ENCODE measurements around the gene EFNA4. TPM values are rescaled to one million over a fixed set of nuclear protein-coding genes. Genes with fewer than 3 reads are reported as not detected.

The EFNA4 gene
- total RNA-seq, 1 donor from 2014 or later = 10.7 TPM

DNA sequence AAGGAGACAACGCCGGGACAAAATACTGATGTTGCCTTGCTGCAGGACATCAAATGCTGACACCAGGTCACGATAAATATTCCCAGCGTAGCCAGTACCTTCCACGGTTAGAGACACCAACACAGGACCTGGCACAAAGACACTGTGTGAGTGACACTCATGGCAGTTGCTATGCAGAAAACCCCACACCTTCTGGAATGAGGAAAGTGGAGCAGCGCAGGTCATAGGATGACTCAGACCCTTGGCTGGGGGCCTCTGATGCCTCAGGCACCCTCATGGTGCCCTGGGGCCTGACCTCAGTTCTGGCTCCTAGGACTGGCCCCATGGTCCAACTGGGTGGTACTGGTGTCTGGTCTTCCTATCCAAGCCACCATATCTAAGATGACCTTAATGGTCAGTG, 37.0 kb upstream of the EFNA4 start:
- no peaks in the 10 kb centered on the region for H3K9me3 Mint-ChIP-seq
- H3K27ac Mint-ChIP-seq = no peak overlapping the region
- no peaks in the 10 kb centered on the region for H3K27me3 ChIP-seq
- peaks cover 14% of the 10 kb centered on the region for H3K27me3 Mint-ChIP-seq (ENCODE audit: insufficient read depth, low read depth)
- peaks cover 5% of the 10 kb centered on the region for H3K4me1 Mint-ChIP-seq
- H3K27ac ChIP-seq = no peak overlapping the region
- no peak overlapping the region for H3K4me3 ChIP-seq
- H2AFZ ChIP-seq (replicated peaks) = no peak overlapping the region
- H3K4me1 ChIP-seq = no peaks in the 10 kb centered on the region
- no peak overlapping the region for H3K4me3 Mint-ChIP-seq
- H3K79me2 ChIP-seq (ENCODE audit: low read depth) = no peaks in the 10 kb centered on the region
- H3K9ac ChIP-seq = no peak overlapping the region
- TF ChIP-seq EZH2 (IDR thresholded peaks at IDR 0.05) = no peak
- TF ChIP-seq EZH2phosphoT487 (IDR thresholded peaks at IDR 0.05) = no peak
- TF ChIP-seq, protein P1, sequence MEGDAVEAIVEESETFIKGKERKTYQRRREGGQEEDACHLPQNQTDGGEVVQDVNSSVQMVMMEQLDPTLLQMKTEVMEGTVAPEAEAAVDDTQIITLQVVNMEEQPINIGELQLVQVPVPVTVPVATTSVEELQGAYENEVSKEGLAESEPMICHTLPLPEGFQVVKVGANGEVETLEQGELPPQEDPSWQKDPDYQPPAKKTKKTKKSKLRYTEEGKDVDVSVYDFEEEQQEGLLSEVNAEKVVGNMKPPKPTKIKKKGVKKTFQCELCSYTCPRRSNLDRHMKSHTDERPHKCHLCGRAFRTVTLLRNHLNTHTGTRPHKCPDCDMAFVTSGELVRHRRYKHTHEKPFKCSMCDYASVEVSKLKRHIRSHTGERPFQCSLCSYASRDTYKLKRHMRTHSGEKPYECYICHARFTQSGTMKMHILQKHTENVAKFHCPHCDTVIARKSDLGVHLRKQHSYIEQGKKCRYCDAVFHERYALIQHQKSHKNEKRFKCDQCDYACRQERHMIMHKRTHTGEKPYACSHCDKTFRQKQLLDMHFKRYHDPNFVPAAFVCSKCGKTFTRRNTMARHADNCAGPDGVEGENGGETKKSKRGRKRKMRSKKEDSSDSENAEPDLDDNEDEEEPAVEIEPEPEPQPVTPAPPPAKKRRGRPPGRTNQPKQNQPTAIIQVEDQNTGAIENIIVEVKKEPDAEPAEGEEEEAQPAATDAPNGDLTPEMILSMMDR (IDR thresholded peaks at IDR 0.05) = no peak
- no peaks in the 10 kb centered on the region for H3F3A ChIP-seq (ENCODE audit: low read depth)
- H3K36me3 ChIP-seq = no peaks in the 10 kb centered on the region
- H3K36me3 Mint-ChIP-seq = no peaks in the 10 kb centered on the region
- DNase-seq (ENCODE audit: low spot score) = no peak
- H3K9me3 ChIP-seq (ENCODE audit: low read depth) = no peaks in the 10 kb centered on the region
- H3K4me2 ChIP-seq = no peak overlapping the region
- no peaks in the 10 kb centered on the region for H4K20me1 ChIP-seq (ENCODE audit: low read depth)

DNA sequence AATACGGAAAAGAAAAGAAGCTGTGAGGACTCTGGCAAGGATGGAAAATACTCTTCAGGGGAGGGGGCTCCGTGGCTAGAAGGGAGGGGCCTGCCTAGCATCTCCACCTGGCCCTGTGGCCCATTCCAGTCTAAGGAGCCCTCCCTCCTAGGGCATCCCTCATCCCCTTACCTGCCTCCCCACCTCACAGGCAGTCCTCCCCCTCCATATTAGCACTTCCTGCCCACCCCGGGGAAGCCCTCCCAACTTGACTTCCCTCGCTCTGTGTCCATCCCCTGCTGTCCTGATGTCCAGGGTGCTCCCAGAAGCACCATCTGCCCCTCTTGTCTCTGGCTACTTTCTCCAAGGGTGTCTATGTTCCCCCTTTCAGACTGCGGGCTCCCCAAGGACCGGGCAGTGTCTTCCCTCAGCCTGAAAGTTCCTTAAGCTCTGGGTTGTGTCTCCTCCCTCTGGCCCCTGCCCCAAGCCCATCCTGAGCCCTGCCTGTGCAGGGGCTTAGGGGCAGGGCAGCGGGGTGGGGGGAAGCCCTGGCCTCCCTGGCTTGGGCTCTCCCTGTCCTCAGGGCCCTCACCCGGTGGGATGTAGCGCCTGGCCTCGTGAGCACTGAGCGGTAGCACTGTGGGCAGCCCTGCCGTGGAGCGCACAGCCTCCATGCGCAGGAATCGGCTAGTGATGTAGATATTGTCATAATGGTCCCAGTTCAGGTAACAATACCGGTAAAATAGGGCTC, 33.9 kb upstream of the EFNA4 start:
- Mint-ChIP-seq H3K4me1 (peaks cover 5% of the 10 kb centered on the region), H3K4me3 (no peak overlapping the region), H3K27me3 (ENCODE audit: insufficient read depth, low read depth) (peaks cover 8% of the 10 kb centered on the region), H3K36me3 (no peaks in the 10 kb centered on the region), H3K9me3 (no peaks in the 10 kb centered on the region), H3K27ac (peak overlapping the region; percentile 10)
- H3F3A ChIP-seq (ENCODE audit: low read depth) = no peaks in the 10 kb centered on the region
- H4K20me1 ChIP-seq (ENCODE audit: low read depth) = no peaks in the 10 kb centered on the region
- no peak overlapping the region for H3K9ac ChIP-seq
- H3K4me1 ChIP-seq = no peaks in the 10 kb centered on the region
- H3K36me3 ChIP-seq = no peaks in the 10 kb centered on the region
- TF ChIP-seq, protein P1 (IDR thresholded peaks at IDR 0.05) = no peak
- TF ChIP-seq EZH2 (IDR thresholded peaks at IDR 0.05) (no peak), EZH2phosphoT487 (IDR thresholded peaks at IDR 0.05) (no peak)
- no peaks in the 10 kb centered on the region for H3K79me2 ChIP-seq (ENCODE audit: low read depth)
- H3K4me2 ChIP-seq = no peak overlapping the region
- H3K9me3 ChIP-seq (ENCODE audit: low read depth) = no peaks in the 10 kb centered on the region
- H3K27ac ChIP-seq = no peak overlapping the region
- H3K4me3 ChIP-seq = no peak overlapping the region
- no peaks in the 10 kb centered on the region for H3K27me3 ChIP-seq
- no peak overlapping the region for H2AFZ ChIP-seq (replicated peaks)
- no peak for DNase-seq (ENCODE audit: low spot score)

DNA sequence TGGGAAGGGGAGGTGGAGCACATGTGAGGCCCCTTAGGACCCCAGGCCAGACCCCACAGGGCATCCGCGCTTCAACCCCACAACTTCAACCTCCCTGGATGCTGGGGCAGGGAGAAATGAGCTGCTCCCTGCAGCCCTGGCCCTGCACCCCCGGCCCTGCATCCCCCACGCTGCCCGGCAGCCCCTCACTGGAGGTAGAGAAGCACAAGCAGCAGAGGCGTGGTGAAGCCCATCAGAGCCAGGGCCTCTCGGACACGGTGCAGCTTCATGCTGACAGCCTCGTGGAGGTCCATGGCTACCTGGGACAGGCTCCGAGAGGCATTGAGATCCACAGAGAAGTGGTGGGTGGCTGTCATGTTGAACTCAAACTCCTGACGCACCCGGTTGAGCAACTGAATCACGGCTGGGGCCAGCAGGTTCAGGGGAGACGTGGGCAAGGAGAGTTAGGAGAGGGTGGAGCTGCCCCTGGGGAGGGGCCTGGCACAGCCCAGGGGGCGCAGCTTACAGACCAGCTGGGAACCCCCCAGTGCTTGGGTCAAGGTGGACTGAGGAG, 33.2 kb upstream of the EFNA4 start:
- Mint-ChIP-seq H3K27ac (no peak overlapping the region), H3K9me3 (no peaks in the 10 kb centered on the region), H3K4me3 (no peak overlapping the region), H3K36me3 (no peaks in the 10 kb centered on the region), H3K27me3 (ENCODE audit: insufficient read depth, low read depth) (peaks cover 9% of the 10 kb centered on the region), H3K4me1 (peaks cover 5% of the 10 kb centered on the region)
- H3K4me2 ChIP-seq = no peak overlapping the region
- H3K36me3 ChIP-seq = no peaks in the 10 kb centered on the region
- no peak overlapping the region for H2AFZ ChIP-seq (replicated peaks)
- H3K27ac ChIP-seq = no peak overlapping the region
- H3K27me3 ChIP-seq = no peaks in the 10 kb centered on the region
- H3F3A ChIP-seq (ENCODE audit: low read depth) = no peaks in the 10 kb centered on the region
- no peaks in the 10 kb centered on the region for H4K20me1 ChIP-seq (ENCODE audit: low read depth)
- no peak overlapping the region for H3K4me3 ChIP-seq
- no peak for DNase-seq (ENCODE audit: low spot score)
- no peaks in the 10 kb centered on the region for H3K9me3 ChIP-seq (ENCODE audit: low read depth)
- H3K79me2 ChIP-seq (ENCODE audit: low read depth) = no peaks in the 10 kb centered on the region
- TF ChIP-seq EZH2 (IDR thresholded peaks at IDR 0.05) = no peak
- no peak for TF ChIP-seq EZH2phosphoT487 (IDR thresholded peaks at IDR 0.05)
- TF ChIP-seq, protein P1 (IDR thresholded peaks at IDR 0.05) = no peak
- no peak overlapping the region for H3K9ac ChIP-seq
- H3K4me1 ChIP-seq = no peaks in the 10 kb centered on the region
